ENCODE results near the gene TENM3.

GRCh38 chr4:182748283-182748682, 505.1 kb downstream of the TENM3 start:
- no peak for TF ChIP-seq CTCF (IDR thresholded peaks at IDR 0.05; ENCODE audit: borderline replicate concordance, extremely low read depth, low read length, poor library complexity, severe bottlenecking)
- TF ChIP-seq EZH2 (IDR thresholded peaks at IDR 0.05; ENCODE audit: borderline replicate concordance, low read depth, low read length, severe bottlenecking), result no peak
